ENCODE results near the gene DTWD2. TPM values are rescaled to one million over a fixed set of nuclear protein-coding genes. Genes with fewer than 3 reads are reported as not detected.
"Not testable (repeated sequence)": the region's sequence is repeated elsewhere in the genome, so short reads cannot be mapped to it uniquely, and the experiment has no call there.

Gene DTWD2
- polyA plus RNA-seq, 1 of the 3 experiments (the other 2 are of a cell fraction): 2.5 TPM

- no peaks in the 10 kb centered on the region for H3K9me3 ChIP-seq
- H3K27ac ChIP-seq (ENCODE audit: low read depth in 2 of 2, low read length in 1 of 2): no peak overlapping the region
- TF ChIP-seq JUND (IDR thresholded peaks at IDR 0.05) (no peak), EP300 (IDR thresholded peaks at IDR 0.05; ENCODE audit: borderline replicate concordance in 1 of 2, low read depth in 1 of 2, low read length in 1 of 2) (no peak), YY1 (IDR thresholded peaks at IDR 0.05; ENCODE audit: low read depth) (no peak), GABPA (IDR thresholded peaks at IDR 0.05; ENCODE audit: low read depth) (no peak), FOXM1 (IDR thresholded peaks at IDR 0.05; ENCODE audit: low read depth) (no peak), REST (IDR thresholded peaks at IDR 0.05; ENCODE audit: low read depth, low read length) (no peak), NFIC (IDR thresholded peaks at IDR 0.05; ENCODE audit: borderline replicate concordance) (no peak), SIN3A (IDR thresholded peaks at IDR 0.05; ENCODE audit: borderline replicate concordance, low read depth, low read length) (no peak), EZH2phosphoT487 (IDR thresholded peaks at IDR 0.05; ENCODE audit: borderline replicate concordance, low read depth) (no peak)
- no peak overlapping the region for H3K4me3 ChIP-seq (ENCODE audit: low read depth in 2 of 2, low read length in 1 of 2)
- ChIA-PET CTCF (no interaction called here), POLR2A (no interaction called here)
- no peaks in the 10 kb centered on the region for H3K9me2 ChIP-seq
- no peaks in the 10 kb centered on the region for H3K27me3 ChIP-seq (ENCODE audit: insufficient read depth)
- H3K4me2 ChIP-seq: no peak overlapping the region
- no peaks in the 10 kb centered on the region for H3K79me2 ChIP-seq (ENCODE audit: insufficient read depth)
- DNase-seq: no peak
- 86% methylated on average over 3 of the region's 3 CpGs for whole genome bisulfite sequencing (ENCODE audit: low lambda C conversion rate)
- H2AFZ ChIP-seq (ENCODE audit: low read depth): no peak overlapping the region
- no peaks in the 10 kb centered on the region for H3K36me3 ChIP-seq (replicated peaks in 1 of 2; ENCODE audit: control insufficient read depth in 1 of 2, insufficient read depth in 2 of 2, low read length in 1 of 2)
- peaks cover 3% of the 10 kb centered on the region for H3F3A ChIP-seq (replicated peaks; ENCODE audit: insufficient read depth)
- H3K9ac ChIP-seq: no peak overlapping the region
- H4K20me1 ChIP-seq (ENCODE audit: insufficient read depth): no peaks in the 10 kb centered on the region
- peaks cover 0 to 3% of the 10 kb centered on the region in 2 experiments; a peak in 2 of 4 replicates for H3K4me1 ChIP-seq (ENCODE audit: control insufficient read depth in 1 of 2, insufficient read depth in 2 of 2, low read depth in 1 of 2, low read length in 1 of 2)
These were observed 130.6 kb downstream of the DTWD2 start for GRCh38 chr5:118857700-118858099.

- no peaks in the 10 kb centered on the region for H3K9me3 ChIP-seq
- H2AFZ ChIP-seq (ENCODE audit: low read depth): no peak overlapping the region
- no peak overlapping the region for H3K27ac ChIP-seq (ENCODE audit: low read depth in 2 of 2, low read length in 1 of 2)
- no peak overlapping the region for H3K9ac ChIP-seq
- no peaks in the 10 kb centered on the region for H4K20me1 ChIP-seq (ENCODE audit: insufficient read depth)
- H3K27me3 ChIP-seq (ENCODE audit: insufficient read depth): no peaks in the 10 kb centered on the region
- 69% methylated on average over 5 of the region's 5 CpGs for WGBS (ENCODE audit: low lambda C conversion rate)
- TF ChIP-seq SIN3A (IDR thresholded peaks at IDR 0.05; ENCODE audit: borderline replicate concordance, low read depth, low read length) (no peak), REST (IDR thresholded peaks at IDR 0.05; ENCODE audit: low read depth, low read length) (no peak), FOXM1 (IDR thresholded peaks at IDR 0.05; ENCODE audit: low read depth) (no peak), SMC3 (IDR thresholded peaks at IDR 0.05; ENCODE audit: low read depth, low read length) (no peak), NRF1 (IDR thresholded peaks at IDR 0.05; ENCODE audit: low read depth, low read length) (no peak)
- POLR2A ChIA-PET: no interaction called here
- no peak overlapping the region for H3K4me3 ChIP-seq (ENCODE audit: low read depth in 2 of 2, low read length in 1 of 2)
- no peaks in the 10 kb centered on the region for H3K9me2 ChIP-seq
- no peaks in the 10 kb centered on the region for H3K79me2 ChIP-seq (ENCODE audit: insufficient read depth)
- no peaks in the 10 kb centered on the region for H3K36me3 ChIP-seq (replicated peaks in 1 of 2; ENCODE audit: control insufficient read depth in 1 of 2, insufficient read depth in 2 of 2, low read length in 1 of 2)
- no peak overlapping the region for H3K4me2 ChIP-seq
- peaks cover 3% of the 10 kb centered on the region for H3F3A ChIP-seq (replicated peaks; ENCODE audit: insufficient read depth)
- CTCF ChIA-PET: no interaction called here
- DNase-seq: no peak
- no peaks in the 10 kb centered on the region; a peak in 1 of 4 replicates for H3K4me1 ChIP-seq (ENCODE audit: control insufficient read depth in 1 of 2, insufficient read depth in 2 of 2, low read depth in 1 of 2, low read length in 1 of 2)
These were observed 133.5 kb downstream of the DTWD2 start for GRCh38 chr5:118854819-118855218.

GRCh38 chr5:118851785-118852184 lies 136.6 kb downstream of the DTWD2 start:
- 74% methylated on average over 4 of the region's 4 CpGs for WGBS (ENCODE audit: low lambda C conversion rate)
- H3K36me3 ChIP-seq (replicated peaks in 1 of 2; ENCODE audit: control insufficient read depth in 1 of 2, insufficient read depth in 2 of 2, low read length in 1 of 2); H3K79me2 ChIP-seq (ENCODE audit: insufficient read depth); POLR2A ChIA-PET; H3K4me3 ChIP-seq (ENCODE audit: low read depth in 2 of 2, low read length in 1 of 2); H3K27ac ChIP-seq (ENCODE audit: low read depth in 2 of 2, low read length in 1 of 2); H3K4me1 ChIP-seq (ENCODE audit: control insufficient read depth in 1 of 2, insufficient read depth in 2 of 2, low read depth in 1 of 2, low read length in 1 of 2); CTCF ChIA-PET; H4K20me1 ChIP-seq (ENCODE audit: insufficient read depth); H3K9me3 ChIP-seq; H2AFZ ChIP-seq (ENCODE audit: low read depth); DNase-seq; H3K4me2 ChIP-seq; H3K27me3 ChIP-seq (ENCODE audit: insufficient read depth); H3K9ac ChIP-seq; H3K9me2 ChIP-seq; H3F3A ChIP-seq (replicated peaks; ENCODE audit: insufficient read depth): not testable (repeated sequence)

All from SK-N-SH (cell line).